ENCODE measurements around the gene MT1G.

GRCh38 chr16:56632156-56632847 is 35.6 kb downstream of the MT1G start, which contains the start of gene MT1M:
- TF ChIP-seq CTCF (conservative IDR thresholded peaks at IDR 0.05; ENCODE audit: low read length), result no peak
- TF ChIP-seq EZH2phosphoT487 (IDR thresholded peaks at IDR 0.05; ENCODE audit: borderline replicate concordance, low read depth, low read length), result no peak
